Loucy (cell line): Measurements from ENCODE around the gene ERBB3.
"Not testable (repeated sequence)": the region's sequence is repeated elsewhere in the genome, so short reads cannot be mapped to it uniquely, and the experiment has no call there.

ENCODE experiments used
- H2AFZ ChIP-seq: fragments of 200-600 bp; sonication (generic); 2 replicates; pipeline ENCODE4 v1.6.0; 2016; ENCODE audit warnings: antibody characterized with exemption, mild to moderate bottlenecking, low read length, moderate library complexity
- H3F3A ChIP-seq: fragments of 200-600 bp; 2 replicates; pipeline ENCODE4 v1.6.0; 2016; ENCODE audit warnings: antibody characterized with exemption, low read depth, mild to moderate bottlenecking
- H3K27me3 ChIP-seq: fragments of 200-600 bp; sonication (generic); 2 replicates; pipeline ENCODE4 v1.6.1; 2014; ENCODE audit warnings: low read length, mild to moderate bottlenecking; ENCODE audit not compliant: insufficient read depth, poor library complexity, severe bottlenecking
- H3K36me3 ChIP-seq: fragments of 200-600 bp; sonication (generic); 2 replicates; pipeline ENCODE4 v1.6.1; 2016; ENCODE audit warnings: low read length; ENCODE audit not compliant: insufficient read depth
- H3K4me1 ChIP-seq: fragments of 200-600 bp; sonication (generic); 2 replicates; pipeline ENCODE4 v1.5.1; 2014; ENCODE audit warnings: low read length, mild to moderate bottlenecking; ENCODE audit not compliant: insufficient read depth, poor library complexity, severe bottlenecking
- H3K4me2 ChIP-seq: fragments of 200-600 bp; sonication (generic); 2 replicates; pipeline ENCODE4 v1.6.0; 2014; ENCODE audit warnings: antibody characterized with exemption, low read length, low read depth, mild to moderate bottlenecking; ENCODE audit not compliant: poor library complexity, severe bottlenecking
- H3K4me3 ChIP-seq: fragments of 200-600 bp; sonication (generic); 2 replicates; pipeline ENCODE4 v1.5.1; 2014; ENCODE audit warnings: low read length, mild to moderate bottlenecking, mixed read lengths; ENCODE audit not compliant: poor library complexity, severe bottlenecking
- H3K79me2 ChIP-seq: fragments of 200-600 bp; sonication (generic); 2 replicates; pipeline ENCODE4 v1.6.1; 2014; ENCODE audit warnings: low read length; ENCODE audit not compliant: insufficient read depth
- H3K9ac ChIP-seq: fragments of 200-600 bp; sonication (generic); 2 replicates; pipeline ENCODE4 v1.6.0; 2014; ENCODE audit warnings: mild to moderate bottlenecking, low read depth, low read length, moderate library complexity; ENCODE audit not compliant: poor library complexity, severe bottlenecking
- H3K9me2 ChIP-seq: fragments of 200-600 bp; sonication (generic); replicated peaks from 2 replicates; pipeline ENCODE4 v1.6.1; 2016; ENCODE audit warnings: low read depth, low read length, mixed read lengths
- H3K9me3 ChIP-seq: fragments of 200-600 bp; sonication (generic); 2 replicates; pipeline ENCODE4 v1.6.1; 2014; ENCODE audit warnings: mild to moderate bottlenecking, antibody characterized with exemption, low read length, low read depth; ENCODE audit not compliant: insufficient read depth
- H4K20me1 ChIP-seq: fragments of 200-600 bp; sonication (generic); 2 replicates; pipeline ENCODE4 v1.6.0; 2014; ENCODE audit warnings: antibody characterized with exemption, low read length, mild to moderate bottlenecking; ENCODE audit not compliant: insufficient read depth, poor library complexity, severe bottlenecking
- CTCF ChIP-seq: fragments of 200-600 bp; sonication (generic); conservative IDR thresholded peaks from 2 replicates; pipeline ENCODE4 v1.5.1; 2014; ENCODE audit warnings: mild to moderate bottlenecking, antibody characterized with exemption, low read length
- EZH2phosphoT487 ChIP-seq: fragments of 200-600 bp; IDR thresholded peaks from 2 replicates; pipeline ENCODE4 v1.6.1; 2018; ENCODE audit warnings: antibody characterized with exemption, mild to moderate bottlenecking, moderate library complexity, borderline replicate concordance

Gene ERBB3

GRCh38 chr12:56040963-56041551 is 38.9 kb upstream of the ERBB3 start:
- Histone ChIP-seq H2AFZ (peak overlapping the region; percentile 79), H3K79me2 (peaks cover 35% of the 10 kb centered on the region), H3K4me2 (peak overlapping the region; percentile 79), H3K9ac (peak overlapping the region; percentile 72), H3K4me3 (peak overlapping the region; percentile 66), H3K9me3 (no peaks in the 10 kb centered on the region), H3K27me3 (no peaks in the 10 kb centered on the region), H3K36me3 (peaks cover 26% of the 10 kb centered on the region), H3K9me2 (no peaks in the 10 kb centered on the region), H3K4me1 (peaks cover 24% of the 10 kb centered on the region), H3F3A (peaks cover 8% of the 10 kb centered on the region; the same call in 1 of the 2 replicates), H4K20me1 (peaks cover 24% of the 10 kb centered on the region)
- TF ChIP-seq CTCF (no peak), EZH2phosphoT487 (no peak)

- H4K20me1 ChIP-seq, result peaks cover 24% of the 10 kb centered on the region
- no peaks in the 10 kb centered on the region for H3K9me3 ChIP-seq
- peak within 1 kb of the TSS; percentile 80 for H3K4me3 ChIP-seq
- H2AFZ ChIP-seq, result peak within 1 kb of the TSS; percentile 92
- TF ChIP-seq CTCF (peak; percentile 59), EZH2phosphoT487 (no peak)
- H3K27me3 ChIP-seq, result no peaks in the 10 kb centered on the region
- peaks cover 26% of the 10 kb centered on the region for H3K36me3 ChIP-seq
- peaks cover 35% of the 10 kb centered on the region for H3K79me2 ChIP-seq
- H3F3A ChIP-seq, result peaks cover 13% of the 10 kb centered on the region; the same call in 1 of the 2 replicates
- peaks cover 24% of the 10 kb centered on the region for H3K4me1 ChIP-seq
- peak within 1 kb of the TSS; percentile 82 for H3K9ac ChIP-seq
- H3K4me2 ChIP-seq, result peak within 1 kb of the TSS; percentile 100
- no peaks in the 10 kb centered on the region for H3K9me2 ChIP-seq
Measured at GRCh38 chr12:56041552-56042429, 38.2 kb upstream of the ERBB3 start, which contains the start of gene RPS26. RPS26 (plus strand) TSS chr12:56041918; CDS start chr12:56042167, 249 bp downstream.

GRCh38 chr12:56042430-56042813 is 37.5 kb upstream of the ERBB3 start:
- H2AFZ ChIP-seq, result not testable (repeated sequence)
- H3K79me2 ChIP-seq, result peaks cover 35% of the 10 kb centered on the region
- peaks cover 13% of the 10 kb centered on the region; the same call in 1 of the 2 replicates for H3F3A ChIP-seq

More at GRCh38 chr12:56042430-56042813, 37.5 kb upstream of the ERBB3 start:
- Histone ChIP-seq H3K9ac (peak overlapping the region; percentile 82), H3K36me3 (peaks cover 26% of the 10 kb centered on the region), H3K4me1 (peaks cover 20% of the 10 kb centered on the region), H3K4me3 (peak overlapping the region; percentile 80), H3K4me2 (peak overlapping the region; percentile 100), H4K20me1 (peaks cover 24% of the 10 kb centered on the region)
- not testable (repeated sequence) for H3K27me3 ChIP-seq, H3K9me2 ChIP-seq, H3K9me3 ChIP-seq
